Transverse colon (tissue), 4 donors: ENCODE results near the gene BMP6. TPM values are rescaled to one million over a fixed set of nuclear protein-coding genes. Genes with fewer than 3 reads are reported as not detected.

Source experiments
- DNase-seq: peaks from one replicate; pipeline ENCODE4 v3.0.0-alpha.2; 2019
- H3K27ac ChIP-seq, 4 donors: fragments of 200-600 bp; sonication (generic); 2 replicates each; pipeline ENCODE4 v1.5.1; 2016 to 2018; ENCODE audit warnings: inconsistent platforms in 4 of 4
- H3K27me3 ChIP-seq: fragments of 200-600 bp; sonication (generic); 2 replicates; pipeline ENCODE4 v1.5.1; 2017; ENCODE audit warnings: inconsistent platforms
- H3K36me3 ChIP-seq, 4 donors: fragments of 200-600 bp; sonication (generic); 2 replicates each; pipeline ENCODE4 v1.5.1; 2017 to 2019; ENCODE audit warnings: inconsistent platforms in 4 of 4
- H3K4me1 ChIP-seq, 4 donors: fragments of 200-600 bp; sonication (generic); 2 replicates each; pipeline ENCODE4 v1.5.1; 2017 to 2020; ENCODE audit warnings: inconsistent platforms in 4 of 4
- H3K4me3 ChIP-seq, 4 donors: fragments of 200-600 bp; sonication (generic); 1 replicate in 1 of 4; 2 replicates in 3 of 4; pipeline versions ENCODE4 v1.5.1 to v1.6.1; 2017 to 2019; ENCODE audit warnings: inconsistent platforms in 4 of 4
- H3K9me3 ChIP-seq, 2 donors: fragments of 200-600 bp; sonication (generic); 2 replicates each; pipeline ENCODE4 v1.5.1; 2017 to 2019; ENCODE audit warnings: inconsistent platforms in 2 of 2
- EP300 ChIP-seq: sonication (generic); formaldehyde crosslinking; IDR thresholded peaks from one replicate; pipeline ENCODE4 v1.6.1; 2017; ENCODE audit warnings: antibody characterized with exemption, low read depth
- POLR2A ChIP-seq: fragments of 450-650 bp; IDR thresholded peaks from one replicate; pipeline ENCODE4 v1.6.1; 2016; ENCODE audit warnings: antibody characterized with exemption, mild to moderate bottlenecking, moderate library complexity
- POLR2AphosphoS5 ChIP-seq, 3 donors: sonication (generic); formaldehyde crosslinking; IDR thresholded peaks; one replicate each; pipeline ENCODE4 v1.6.1; 2016; ENCODE audit warnings: antibody characterized with exemption in 3 of 3
- WGBS, 2 donors: methylation state at CpG; one replicate each; pipeline ENCODE4 v1.1.5; 2018; ENCODE audit warnings: low coverage in 1 of 2; 5-methylcytosine and 5-hydroxymethylcytosine counted together
- in situ Hi-C, 4 donors: fragments of 200-750 bp; cut with MboI; loops; one replicate each; pipeline versions ENCODE4 v1.15.0 to v1.15.1; 2017; ENCODE audit warnings: low sequenced_read_pairs in 3 of 4, low pct_ligation_motif_present in 1 of 4, low pct_unique_long_range_greater_than_20kb in 1 of 4
- intact Hi-C: fragments of 100-400 bp; cut with DNase I; formaldehyde crosslinking; loops from one replicate; pipeline ENCODE4 v1.15.1; 2023; ENCODE audit warnings: low total_unique reads
- total RNA-seq, 4 donors: library from RNA; depleted of rRNA; stranded (reverse); fragments of >200 nt; gene quantifications; one replicate each; pipeline ENCODE4 v1.1.0, GENCODE V29; 2016
- TF ChIP-seq, protein P1 (sequence below), 5 experiments: fragments of 200-600 bp in 3 of 5; fragments of 450-650 bp in 2 of 5; sonication (generic) in 3 of 5; IDR thresholded peaks; 1 replicate in 2 of 5; 2 replicates in 3 of 5; pipeline ENCODE4 v1.5.1; 2016 to 2017; ENCODE audit warnings: antibody characterized with exemption in 5 of 5, inconsistent platforms in 3 of 5, mild to moderate bottlenecking in 2 of 5, moderate library complexity in 1 of 5

Gene BMP6
- total RNA-seq, 4 donors from 2014 or later = 1.1 to 12.7 (median 6.7) TPM

DNA sequence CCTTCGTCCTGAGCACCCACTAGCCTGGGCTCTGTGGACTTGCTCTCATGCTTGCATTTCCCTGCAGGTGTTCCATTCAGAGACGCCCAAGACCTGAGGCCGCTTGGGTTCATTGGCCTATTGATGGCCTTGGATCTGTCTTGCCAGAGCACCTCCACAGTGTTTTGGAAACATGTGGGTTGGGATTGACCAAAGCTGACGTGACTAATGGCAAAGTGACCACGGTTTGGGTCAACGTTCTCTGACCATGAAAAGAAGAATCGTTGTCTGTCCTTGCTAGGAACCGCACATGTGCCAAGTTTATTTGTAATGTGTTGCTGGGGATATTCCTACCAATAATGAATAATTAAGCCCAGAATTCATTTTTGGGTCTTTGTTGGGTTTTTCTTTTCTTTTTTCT is 29.8 kb upstream of the BMP6 start:
- H3K27ac ChIP-seq = no peak overlapping the region
- peaks cover 0 to 3% (median 0%) of the 10 kb centered on the region in 4 donors for H3K4me1 ChIP-seq
- in situ Hi-C loops (no loop called here), intact Hi-C loops (no loop called here)
- DNase-seq = no peak
- no peaks in the 10 kb centered on the region for H3K9me3 ChIP-seq
- H3K27me3 ChIP-seq = no peaks in the 10 kb centered on the region
- no peaks in the 10 kb centered on the region for H3K36me3 ChIP-seq
- no peak overlapping the region for H3K4me3 ChIP-seq
- WGBS, 2 donors = 90 to 98% methylated on average over 4 to 8 of the region's 8 CpGs
- TF ChIP-seq POLR2A (no peak), EP300 (no peak), POLR2AphosphoS5 (IDR thresholded peaks at IDR 0.05) (no peak)
- TF ChIP-seq, protein P1, sequence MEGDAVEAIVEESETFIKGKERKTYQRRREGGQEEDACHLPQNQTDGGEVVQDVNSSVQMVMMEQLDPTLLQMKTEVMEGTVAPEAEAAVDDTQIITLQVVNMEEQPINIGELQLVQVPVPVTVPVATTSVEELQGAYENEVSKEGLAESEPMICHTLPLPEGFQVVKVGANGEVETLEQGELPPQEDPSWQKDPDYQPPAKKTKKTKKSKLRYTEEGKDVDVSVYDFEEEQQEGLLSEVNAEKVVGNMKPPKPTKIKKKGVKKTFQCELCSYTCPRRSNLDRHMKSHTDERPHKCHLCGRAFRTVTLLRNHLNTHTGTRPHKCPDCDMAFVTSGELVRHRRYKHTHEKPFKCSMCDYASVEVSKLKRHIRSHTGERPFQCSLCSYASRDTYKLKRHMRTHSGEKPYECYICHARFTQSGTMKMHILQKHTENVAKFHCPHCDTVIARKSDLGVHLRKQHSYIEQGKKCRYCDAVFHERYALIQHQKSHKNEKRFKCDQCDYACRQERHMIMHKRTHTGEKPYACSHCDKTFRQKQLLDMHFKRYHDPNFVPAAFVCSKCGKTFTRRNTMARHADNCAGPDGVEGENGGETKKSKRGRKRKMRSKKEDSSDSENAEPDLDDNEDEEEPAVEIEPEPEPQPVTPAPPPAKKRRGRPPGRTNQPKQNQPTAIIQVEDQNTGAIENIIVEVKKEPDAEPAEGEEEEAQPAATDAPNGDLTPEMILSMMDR (IDR thresholded peaks at IDR 0.05) = no peak

DNA sequence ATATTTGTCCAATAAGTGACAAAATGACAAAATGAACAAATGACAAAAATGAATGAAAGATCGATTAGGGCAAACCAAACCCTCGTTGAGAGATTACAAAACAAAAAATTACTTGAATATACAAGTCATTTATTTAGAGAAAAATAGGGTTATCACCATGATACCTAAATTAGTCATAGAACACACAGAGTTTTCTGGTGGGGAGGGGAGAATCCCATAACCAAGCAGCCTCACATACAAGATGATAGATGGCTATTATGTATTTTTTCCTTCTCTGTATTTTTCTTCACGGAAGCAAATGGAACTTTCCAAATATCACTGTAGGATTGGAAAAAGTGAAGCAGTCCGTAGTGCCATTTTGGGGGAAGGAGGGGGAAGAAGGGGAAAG is 28.5 kb upstream of the BMP6 start:
- peaks cover 0 to 3% (median 0%) of the 10 kb centered on the region in 4 donors for H3K4me1 ChIP-seq
- no peaks in the 10 kb centered on the region for H3K27me3 ChIP-seq
- no peaks in the 10 kb centered on the region for H3K36me3 ChIP-seq
- no peak overlapping the region for H3K27ac ChIP-seq
- no peaks in the 10 kb centered on the region for H3K9me3 ChIP-seq
- no peak overlapping the region for H3K4me3 ChIP-seq
- WGBS, 2 donors = 54 to 76% methylated on average over 4 of the region's 4 CpGs
- TF ChIP-seq, protein P1 (IDR thresholded peaks at IDR 0.05) = no peak
- no peak for TF ChIP-seq POLR2AphosphoS5 (IDR thresholded peaks at IDR 0.05)
- no peak for TF ChIP-seq EP300
- TF ChIP-seq POLR2A = no peak
- intact Hi-C loops (no loop called here), in situ Hi-C loops (no loop called here)
- no peak for DNase-seq

DNA sequence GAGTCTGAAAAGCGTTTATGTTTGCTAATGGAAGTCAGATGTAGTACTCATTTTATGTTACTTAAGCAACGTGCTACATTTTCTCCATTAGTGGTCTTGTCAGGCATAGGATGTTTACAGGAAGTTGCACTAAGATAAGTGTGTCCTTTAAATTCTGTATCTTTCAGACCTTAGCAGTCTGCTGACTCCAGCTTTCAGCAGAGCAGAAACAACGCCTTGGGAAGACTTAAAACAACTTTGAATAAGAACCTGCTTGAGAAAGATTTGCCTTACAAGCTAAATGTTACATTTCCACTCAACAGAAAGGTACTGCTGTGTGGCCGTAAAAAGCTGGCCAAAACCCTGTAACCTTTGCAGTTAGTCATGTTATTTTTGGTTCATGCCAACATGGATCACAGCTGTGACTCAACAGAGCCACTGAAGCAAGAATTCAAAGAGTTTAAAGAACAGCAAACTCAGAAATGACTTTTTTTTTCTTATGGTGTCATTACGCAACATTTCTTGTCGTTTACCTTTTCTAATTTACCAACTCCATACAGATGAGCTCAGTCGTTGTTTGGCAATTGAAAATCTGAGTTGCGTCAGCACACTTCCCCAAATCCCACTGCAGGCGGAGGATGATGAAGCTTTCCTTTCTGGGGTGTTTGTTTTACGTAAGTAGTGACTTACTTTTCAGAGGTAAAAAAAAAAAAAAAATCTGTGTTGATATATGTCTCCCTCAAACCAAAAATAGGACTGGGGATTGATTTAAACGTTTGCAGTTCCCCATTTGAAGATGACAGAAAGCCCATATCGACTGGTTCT is 27.9 kb upstream of the BMP6 start:
- H3K27ac ChIP-seq = peak overlapping the region in 1 of 4 donors; percentile 19

DNA sequence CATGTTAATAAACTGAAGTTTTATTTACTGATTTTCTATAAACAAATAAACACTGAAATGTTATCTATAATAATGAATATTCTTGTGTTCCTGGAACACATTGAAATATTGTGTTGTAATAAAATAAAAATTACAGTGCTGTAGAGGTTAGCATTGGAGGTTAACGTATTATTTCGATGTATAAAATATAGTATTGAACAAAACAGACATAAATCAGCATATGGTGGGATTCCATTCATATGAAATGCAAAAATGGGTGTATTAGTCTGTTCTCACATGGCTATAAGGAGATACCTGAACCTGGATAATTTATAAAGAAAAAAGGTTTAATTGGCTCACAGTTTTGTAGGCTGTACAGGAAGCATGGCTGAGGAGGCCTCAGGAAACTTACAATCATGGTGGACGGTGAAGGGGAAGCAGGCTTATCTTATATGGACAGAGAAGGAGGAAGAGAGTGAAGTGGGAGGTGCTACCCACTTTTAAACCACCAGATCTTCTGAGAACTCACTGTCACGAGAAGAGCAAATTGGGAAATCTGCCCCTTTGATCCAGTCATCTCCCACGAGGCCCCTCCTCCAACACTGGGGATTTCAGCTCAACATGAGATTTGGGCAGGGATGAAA is 24.6 kb upstream of the BMP6 start:
- 70 to 100% methylated on average over 2 to 5 of the region's 5 CpGs for WGBS, 2 donors
- intact Hi-C loops = no loop called here
- no peak for TF ChIP-seq EP300
- no peak for TF ChIP-seq POLR2A
- TF ChIP-seq, protein P1 (IDR thresholded peaks at IDR 0.05) = no peak
- no peak for TF ChIP-seq POLR2AphosphoS5 (IDR thresholded peaks at IDR 0.05)

More for the DNA sequence above, 27.9 kb upstream of the BMP6 start:
- peak; percentile 13 for DNase-seq
- H3K27me3 ChIP-seq = no peaks in the 10 kb centered on the region
- H3K4me1 ChIP-seq = peaks cover 0 to 3% (median 0%) of the 10 kb centered on the region in 4 donors
- WGBS, 2 donors = 53 to 56% methylated on average over 10 to 12 of the region's 12 CpGs
- no peaks in the 10 kb centered on the region for H3K36me3 ChIP-seq
- no peaks in the 10 kb centered on the region for H3K9me3 ChIP-seq
- H3K4me3 ChIP-seq = no peak overlapping the region
- in situ Hi-C loops (no loop called here), intact Hi-C loops (no loop called here)
- peak in 1 of 3 donors; percentile 24 for TF ChIP-seq POLR2AphosphoS5 (IDR thresholded peaks at IDR 0.05)
- TF ChIP-seq POLR2A = no peak
- no peak for TF ChIP-seq EP300
- TF ChIP-seq, protein P1 (IDR thresholded peaks at IDR 0.05) = no peak

More for the DNA sequence above, 24.6 kb upstream of the BMP6 start:
- DNase-seq = no peak
- Histone ChIP-seq H3K4me1 (peaks cover 0 to 3% (median 0%) of the 10 kb centered on the region in 4 donors), H3K27ac (no peak overlapping the region), H3K27me3 (no peaks in the 10 kb centered on the region), H3K9me3 (no peaks in the 10 kb centered on the region), H3K4me3 (no peak overlapping the region), H3K36me3 (no peaks in the 10 kb centered on the region)
- in situ Hi-C loops = loop anchor here in 2 of 4 donors (25.0 kb wide), 2 partner anchors 286 to 511 kb away; no protein-coding TSS in a partner anchor
